Stromal cell of bone marrow (primary cell): ENCODE measurements around the gene RERE.
"Not testable (repeated sequence)": the region's sequence is repeated elsewhere in the genome, so short reads cannot be mapped to it uniquely, and the experiment has no call there.

ENCODE experiments used
- DNase-seq: peaks from one replicate; pipeline ENCODE4 v3.0.0-alpha.2; 2012; ENCODE audit warnings: low read depth

Gene RERE

GRCh38 chr1:8602471-8603219, 214.8 kb downstream of the RERE start:
- no peak for DNase-seq

GRCh38 chr1:8600336-8600735, 217.1 kb downstream of the RERE start:
- no peak for DNase-seq

DNA sequence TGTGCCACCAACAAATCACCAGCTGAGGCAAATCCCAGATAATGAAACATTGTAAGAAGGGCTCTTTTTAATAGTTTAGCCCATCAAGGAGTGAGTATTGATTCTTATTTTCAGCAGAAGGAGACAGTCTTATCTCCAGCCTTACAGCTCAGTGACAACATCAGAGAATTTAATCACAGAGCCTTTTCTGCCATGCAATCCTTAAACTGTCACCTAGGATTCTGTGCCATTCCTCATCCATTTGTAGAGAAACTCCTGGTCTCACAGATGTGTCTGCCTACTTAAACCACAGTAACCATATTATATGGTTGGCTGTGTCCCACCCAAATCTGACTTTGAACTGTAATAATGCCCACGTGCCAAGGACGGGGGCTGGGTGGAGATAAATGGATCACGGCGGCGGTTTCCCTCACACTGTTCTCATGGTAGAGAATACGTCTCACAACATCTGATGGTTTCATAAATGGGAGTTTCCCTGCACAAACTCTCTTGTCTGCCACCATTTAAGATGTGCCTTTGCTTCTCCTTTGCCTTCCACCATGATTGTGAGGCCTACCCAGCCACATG, 217.7 kb downstream of the RERE start:
- DNase-seq, result no peak

- no peak for DNase-seq
Measured at GRCh38 chr1:8598783-8599182, 218.7 kb downstream of the RERE start.

- DNase-seq, result peak; percentile 36
Measured at GRCh38 chr1:8598060-8598724, 219.2 kb downstream of the RERE start.

GRCh38 chr1:8597455-8597854, 220.0 kb downstream of the RERE start:
- DNase-seq, result no peak

DNA sequence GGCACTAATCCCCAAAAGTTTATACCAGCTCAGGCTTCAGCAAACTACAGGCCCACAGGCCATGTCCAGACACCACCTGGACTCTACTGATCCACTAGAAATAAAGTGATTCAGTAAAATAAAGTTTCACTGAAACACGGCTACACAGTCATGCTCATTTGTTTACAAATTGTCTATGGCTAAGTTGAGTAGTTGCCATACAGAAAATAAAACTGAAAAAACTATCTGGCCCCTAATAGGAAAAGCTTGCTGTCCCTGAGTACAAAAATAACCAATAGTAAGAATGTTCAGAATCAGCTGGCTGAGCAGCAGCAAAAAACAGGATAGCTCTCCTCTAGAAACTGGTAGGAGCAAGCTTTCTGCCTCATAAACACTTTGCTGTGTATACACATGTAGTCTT, 221.5 kb downstream of the RERE start:
- DNase-seq, result no peak

GRCh38 chr1:8595332-8595731, 222.1 kb downstream of the RERE start:
- no peak for DNase-seq

DNA sequence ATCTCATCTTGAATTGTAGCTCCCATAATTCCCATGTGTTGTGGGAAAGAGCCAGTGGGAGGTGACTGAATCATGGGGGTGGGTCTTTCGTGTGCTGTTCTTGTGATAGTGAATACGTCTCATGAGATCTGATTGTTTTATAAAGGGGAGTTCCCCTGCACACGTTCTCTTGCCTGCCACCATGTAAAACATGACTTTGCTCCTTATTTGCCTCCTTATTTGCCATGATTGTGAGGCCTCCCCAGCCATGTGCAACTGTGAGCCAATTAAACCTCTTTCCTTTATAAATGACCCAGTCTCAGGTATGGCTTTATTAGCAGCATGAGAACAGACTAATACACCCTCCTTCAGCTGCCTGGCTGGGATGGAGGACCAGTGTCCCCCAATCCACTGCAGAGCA, 224.1 kb downstream of the RERE start:
- DNase-seq, result not testable (repeated sequence)

GRCh38 chr1:8591569-8591968, 225.9 kb downstream of the RERE start:
- no peak for DNase-seq

GRCh38 chr1:8590721-8591351, 226.6 kb downstream of the RERE start:
- no peak for DNase-seq

DNA sequence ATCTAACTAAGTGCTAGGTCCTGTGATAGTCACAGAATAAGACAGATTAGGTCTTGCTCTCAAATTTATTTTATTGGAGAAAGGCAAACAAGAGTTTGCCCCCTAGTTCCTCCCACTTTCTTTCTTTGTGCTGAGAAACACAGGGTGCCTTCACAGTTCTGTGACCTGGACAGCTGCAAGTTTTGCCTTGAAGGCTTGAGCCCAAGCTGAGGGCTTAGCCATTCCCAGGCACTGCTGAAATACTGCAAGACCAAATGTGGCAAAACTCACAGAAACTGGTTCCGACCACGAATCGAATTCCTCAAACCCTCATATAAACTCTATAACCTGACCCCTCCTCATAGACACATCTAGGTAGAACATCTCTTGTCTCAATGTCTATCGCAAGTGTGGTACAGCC, 227.9 kb downstream of the RERE start:
- DNase-seq, result no peak

- DNase-seq, result no peak
Measured at GRCh38 chr1:8587784-8588183, 229.7 kb downstream of the RERE start.

GRCh38 chr1:8586438-8586837, 231.0 kb downstream of the RERE start:
- DNase-seq, result no peak

DNA sequence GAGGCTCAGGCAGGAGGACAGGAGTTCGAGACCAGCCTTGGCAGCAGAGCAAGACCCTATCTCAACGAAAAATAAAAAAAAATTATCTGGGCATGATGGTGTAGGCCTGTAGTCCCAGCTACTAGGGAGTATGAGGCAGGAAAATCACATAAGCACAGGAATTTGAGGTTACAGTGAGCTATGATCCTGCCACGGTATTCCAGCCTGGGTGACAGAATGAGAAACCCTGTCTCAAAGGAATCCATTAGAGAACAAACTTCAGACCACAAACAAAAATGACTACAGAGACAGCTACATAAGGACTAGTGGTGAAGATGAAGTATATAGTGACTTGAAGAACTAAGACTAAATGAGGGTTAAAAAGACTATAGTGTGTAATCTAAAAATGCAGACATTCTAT, 233.1 kb downstream of the RERE start:
- no peak for DNase-seq

GRCh38 chr1:8583031-8583430, 234.4 kb downstream of the RERE start:
- DNase-seq, result no peak

GRCh38 chr1:8580566-8580965, 236.9 kb downstream of the RERE start:
- DNase-seq, result no peak

- no peak for DNase-seq
Measured at GRCh38 chr1:8578936-8579335, 238.5 kb downstream of the RERE start.

DNA sequence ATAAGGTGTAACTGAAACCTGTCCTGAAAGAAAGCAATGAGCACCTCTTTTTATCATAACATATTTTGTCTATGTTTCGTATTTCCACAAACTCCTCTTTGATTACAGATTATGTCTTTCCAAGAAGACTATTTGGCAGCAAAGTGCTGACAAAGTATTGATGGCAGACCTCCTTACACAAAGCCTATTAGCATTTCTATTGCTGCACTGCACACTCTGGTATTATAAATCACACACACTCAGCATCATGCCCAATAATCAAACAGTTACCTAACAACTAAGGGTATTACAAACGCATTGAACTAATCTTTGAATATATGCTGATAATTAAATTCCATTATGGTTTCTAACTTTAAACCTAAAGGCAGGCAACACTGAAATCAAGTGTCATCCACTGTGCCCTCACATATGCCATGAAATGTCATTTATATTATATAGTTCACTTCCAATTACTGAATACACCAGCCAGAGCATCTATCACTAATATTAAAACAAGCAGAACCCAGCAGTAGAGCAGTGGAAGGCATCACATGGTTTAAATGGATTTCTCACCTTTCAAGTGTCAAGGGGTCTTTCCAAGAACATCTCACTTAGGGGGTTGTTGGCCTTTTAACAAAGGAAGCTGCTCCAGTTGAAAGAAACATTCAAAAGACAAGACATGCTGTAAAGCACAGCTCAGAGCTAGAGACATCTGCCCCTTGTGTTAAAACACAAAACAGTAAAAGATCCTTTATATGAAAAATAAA, 239.1 kb downstream of the RERE start:
- DNase-seq, result no peak

GRCh38 chr1:8574985-8575384, 242.5 kb downstream of the RERE start:
- no peak for DNase-seq

DNA sequence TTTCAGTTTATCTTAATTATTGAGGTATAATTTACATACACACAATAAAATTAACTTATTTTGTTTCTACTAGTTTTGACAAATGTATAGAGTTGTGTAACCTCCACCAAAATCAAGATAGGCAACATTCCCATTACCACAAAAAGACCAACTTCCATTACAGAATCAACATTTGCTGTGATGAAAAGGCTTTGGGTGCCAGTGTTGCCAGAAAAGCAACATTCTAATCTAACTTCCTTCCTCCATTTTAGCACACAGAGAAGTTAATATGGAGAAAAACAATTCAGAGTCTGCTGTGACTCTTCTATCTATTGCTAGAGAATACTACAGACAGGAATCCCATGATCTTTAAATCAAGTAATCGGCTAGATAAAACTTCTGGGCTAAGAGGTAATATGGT, 245.3 kb downstream of the RERE start:
- DNase-seq, result no peak
